Thyroid gland (tissue), 4 donors: ENCODE data around the gene EID3. TPM values are rescaled to one million over a fixed set of nuclear protein-coding genes. Genes with fewer than 3 reads are reported as not detected.

Source experiments
- DNase-seq, 2 donors: peaks; one replicate each; pipeline ENCODE4 v3.0.0-alpha.2; 2019
- H3K27ac ChIP-seq, 3 donors: fragments of 200-600 bp; sonication (generic); 1 replicate in 2 of 3; 2 replicates in 1 of 3; pipeline ENCODE4 v1.5.1; 2016 to 2019; ENCODE audit warnings: mild to moderate bottlenecking in 1 of 3, moderate library complexity in 1 of 3
- H3K27me3 ChIP-seq: fragments of 200-600 bp; sonication (generic); one replicate; pipeline ENCODE4 v1.5.1; 2019
- H3K36me3 ChIP-seq, 2 donors: fragments of 200-600 bp; sonication (generic); one replicate each; pipeline ENCODE4 v1.5.1; 2016 to 2019
- H3K4me1 ChIP-seq, 2 donors: fragments of 200-600 bp; sonication (generic); one replicate each; pipeline ENCODE4 v1.5.1; 2017 to 2019
- H3K4me3 ChIP-seq, 3 donors: fragments of 200-600 bp; sonication (generic); replicated peaks in 1 of 3; 1 replicate in 2 of 3; 2 replicates in 1 of 3; pipeline ENCODE4 v1.5.1; 2016; ENCODE audit warnings: mild to moderate bottlenecking in 1 of 3
- H3K9me3 ChIP-seq: fragments of 200-600 bp; sonication (generic); one replicate; pipeline ENCODE4 v1.5.1; 2017
- CTCF ChIP-seq, 6 experiments: fragments of 200-600 bp in 3 of 6; fragments of 450-650 bp in 3 of 6; sonication (generic) in 3 of 6; IDR thresholded peaks; one replicate each; pipeline ENCODE4 v1.5.1; 2016 to 2019; ENCODE audit warnings: antibody characterized with exemption in 6 of 6, mild to moderate bottlenecking in 2 of 6, inconsistent platforms in 1 of 6, moderate library complexity in 1 of 6
- POLR2A ChIP-seq, 2 donors: fragments of 450-650 bp; IDR thresholded peaks; one replicate each; pipeline ENCODE4 v1.6.1; 2017; ENCODE audit warnings: antibody characterized with exemption in 2 of 2, mild to moderate bottlenecking in 2 of 2, moderate library complexity in 1 of 2
- WGBS, 2 donors: methylation state at CpG; one replicate each; pipeline ENCODE4 v1.1.5; 2017; 5-methylcytosine and 5-hydroxymethylcytosine counted together
- intact Hi-C: fragments of 100-400 bp; cut with DNase I; formaldehyde crosslinking; loops from one replicate; pipeline ENCODE4 v1.15.1; 2023
- total RNA-seq, 4 donors: library from RNA; depleted of rRNA; stranded (reverse); fragments of >200 nt; gene quantifications; one replicate each; pipeline ENCODE4 v1.2.3, GENCODE V29; 2016

Gene EID3
- total RNA-seq, 4 donors from 2014 or later = 8.0 to 22.2 (median 9.8) TPM

DNA sequence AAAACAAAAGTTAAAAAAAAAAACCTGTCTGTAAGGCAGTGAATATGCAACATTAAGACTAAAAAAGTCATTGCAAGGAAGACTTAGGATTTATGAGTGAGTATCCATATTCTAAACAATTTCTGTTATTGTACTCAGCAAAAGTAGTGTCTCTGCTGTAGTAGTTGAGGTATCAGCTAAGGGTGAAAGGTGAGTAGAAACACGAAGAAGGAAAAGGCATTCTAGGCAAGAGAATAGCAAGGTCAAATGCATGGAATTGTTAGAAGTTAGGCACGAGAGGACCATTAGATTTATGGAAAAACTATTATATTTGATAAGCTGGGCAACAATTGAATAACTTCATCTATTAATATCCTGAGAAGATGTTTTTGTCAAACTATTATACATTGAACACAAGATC lies 1.8 kb downstream of the EID3 start:
- Histone ChIP-seq H3K4me1 (peaks cover 10 to 19% of the 10 kb centered on the region in 2 donors), H3K9me3 (no peaks in the 10 kb centered on the region), H3K36me3 (no peaks in the 10 kb centered on the region), H3K27me3 (no peaks in the 10 kb centered on the region), H3K27ac (no peak overlapping the region), H3K4me3 (no peak overlapping the region)
- no peak for TF ChIP-seq POLR2A (IDR thresholded peaks at IDR 0.05)
- no peak for DNase-seq
- 92 to 97% methylated on average over 2 of the region's 2 CpGs for WGBS, 2 donors
- intact Hi-C loops = no loop called here

GRCh38 chr12:104306376-104306775 lies 2.8 kb downstream of the EID3 start:
- Histone ChIP-seq H3K27me3 (no peaks in the 10 kb centered on the region), H3K4me3 (no peak overlapping the region), H3K27ac (no peak overlapping the region), H3K4me1 (peaks cover 10 to 19% of the 10 kb centered on the region in 2 donors), H3K36me3 (peaks cover 2 to 4% of the 10 kb centered on the region in 2 donors), H3K9me3 (no peaks in the 10 kb centered on the region)
- TF ChIP-seq POLR2A (IDR thresholded peaks at IDR 0.05) = no peak
- TF ChIP-seq CTCF (IDR thresholded peaks at IDR 0.05) = no peak
- intact Hi-C loops = no loop called here
- WGBS, 2 donors = 95 to 98% methylated on average over 2 of the region's 2 CpGs
- no peak for DNase-seq

DNA sequence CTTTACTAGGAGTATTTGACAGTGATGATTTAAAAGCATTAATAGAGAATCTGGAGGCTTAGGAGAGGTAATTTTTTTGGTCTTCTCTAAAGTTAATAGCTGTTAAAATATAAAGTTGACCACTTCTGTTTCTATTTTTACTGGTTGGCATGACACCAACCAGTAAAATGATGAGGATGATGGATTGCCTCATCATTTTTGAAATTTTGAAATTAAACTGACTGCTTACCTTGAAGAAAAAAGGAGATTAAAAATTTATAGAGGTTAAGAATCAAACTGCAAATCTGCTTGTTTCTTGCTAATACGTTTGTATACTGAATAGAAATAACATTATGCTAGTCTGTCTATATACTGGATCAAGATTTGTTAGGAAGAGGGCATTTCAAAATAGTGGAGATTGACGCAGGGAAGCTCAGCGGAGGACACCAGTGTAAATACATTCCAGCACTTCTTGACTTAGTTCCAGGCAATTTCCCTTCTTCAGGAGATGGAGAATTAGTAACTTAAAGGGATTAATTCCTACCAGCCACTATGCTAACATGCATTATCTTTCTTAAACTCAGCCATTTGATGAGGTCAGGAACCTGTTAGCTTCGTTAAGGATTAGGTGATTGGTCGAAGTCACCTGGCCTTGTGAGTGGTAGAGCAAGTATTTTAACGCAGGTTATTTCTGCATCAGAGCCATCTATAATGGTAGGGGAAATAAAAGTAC lies 3.6 kb downstream of the EID3 start:
- Histone ChIP-seq H3K4me1 (peaks cover 10 to 19% of the 10 kb centered on the region in 2 donors), H3K27me3 (no peaks in the 10 kb centered on the region), H3K36me3 (peaks cover 10 to 11% of the 10 kb centered on the region in 2 donors), H3K9me3 (no peaks in the 10 kb centered on the region), H3K4me3 (no peak overlapping the region), H3K27ac (no peak overlapping the region)
- no peak for DNase-seq
- intact Hi-C loops = no loop called here
- TF ChIP-seq CTCF (IDR thresholded peaks at IDR 0.05) (no peak), POLR2A (IDR thresholded peaks at IDR 0.05) (no peak)
- WGBS, 2 donors = 86 to 91% methylated on average over 6 of the region's 6 CpGs

DNA sequence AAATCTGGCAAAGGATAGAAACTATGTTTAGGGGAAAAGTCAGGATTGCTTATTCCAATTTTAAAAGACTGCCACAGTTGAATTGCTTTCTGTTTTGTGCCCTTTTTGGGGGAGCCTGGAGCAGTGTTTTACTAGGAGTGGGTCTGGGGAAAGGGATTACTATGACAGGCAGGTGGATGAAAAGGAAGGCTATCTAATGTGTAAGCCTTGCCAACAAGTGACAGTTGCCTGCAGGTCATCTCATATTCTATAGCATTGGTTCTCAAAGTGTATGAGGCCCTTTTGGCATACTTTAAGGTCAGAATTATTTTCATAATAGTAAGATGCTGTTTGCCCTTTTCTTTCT lies 4.1 kb downstream of the EID3 start:
- peaks cover 12 to 15% of the 10 kb centered on the region in 2 donors for H3K36me3 ChIP-seq
- peaks cover 10 to 19% of the 10 kb centered on the region in 2 donors for H3K4me1 ChIP-seq
- intact Hi-C loops = no loop called here

GRCh38 chr12:104309446-104309993 lies 6.0 kb downstream of the EID3 start:
- TF ChIP-seq CTCF (IDR thresholded peaks at IDR 0.05) = no peak
- TF ChIP-seq POLR2A (IDR thresholded peaks at IDR 0.05) = no peak
- intact Hi-C loops = no loop called here
- H3K36me3 ChIP-seq = peaks cover 31% of the 10 kb centered on the region in 2 donors

More for the DNA sequence above, 4.1 kb downstream of the EID3 start:
- DNase-seq = no peak
- TF ChIP-seq POLR2A (IDR thresholded peaks at IDR 0.05) (no peak), CTCF (IDR thresholded peaks at IDR 0.05) (no peak)
- H3K27me3 ChIP-seq = no peaks in the 10 kb centered on the region
- no peak overlapping the region for H3K4me3 ChIP-seq
- H3K27ac ChIP-seq = no peak overlapping the region
- H3K9me3 ChIP-seq = no peaks in the 10 kb centered on the region

More at GRCh38 chr12:104309446-104309993, 6.0 kb downstream of the EID3 start:
- Histone ChIP-seq H3K9me3 (no peaks in the 10 kb centered on the region), H3K4me3 (no peak overlapping the region), H3K27me3 (no peaks in the 10 kb centered on the region), H3K27ac (no peak overlapping the region), H3K4me1 (peaks cover 0 to 3% of the 10 kb centered on the region in 2 donors)
- DNase-seq = no peak
- 97 to 99% methylated on average over 4 of the region's 4 CpGs for WGBS, 2 donors
